Right kidney (tissue), 9 donors: ENCODE results near the gene RPL13.

ENCODE experiments used
- DNase-seq: peaks from one replicate; pipeline ENCODE4 v3.0.0-alpha.2; 2016
- long read RNA-seq, 8 donors: transcript quantifications; one replicate each; lab custom pipeline, GENCODE V29; 2026

Gene RPL13
- long read RNA-seq, donor 1, full-length matches to known transcripts = 2,711 of 3,143 reads
- long read RNA-seq, donor 1, partial matches to known transcripts = 375 of 3,143 reads
- long read RNA-seq, donor 1, other reads (novel, unspliced or antisense) = 57 of 3,143 reads
- long read RNA-seq, donor 2, full-length matches to known transcripts = 2,026 of 2,558 reads
- long read RNA-seq, donor 2, partial matches to known transcripts = 478 of 2,558 reads
- long read RNA-seq, donor 2, other reads (novel, unspliced or antisense) = 54 of 2,558 reads
- long read RNA-seq, donor 3, full-length matches to known transcripts = 1,007 of 1,190 reads
- long read RNA-seq, donor 3, partial matches to known transcripts = 162 of 1,190 reads
- long read RNA-seq, donor 3, other reads (novel, unspliced or antisense) = 21 of 1,190 reads
- long read RNA-seq, donor 4, full-length matches to known transcripts = 1,459 of 1,787 reads
- long read RNA-seq, donor 4, partial matches to known transcripts = 278 of 1,787 reads
- long read RNA-seq, donor 4, other reads (novel, unspliced or antisense) = 50 of 1,787 reads
- long read RNA-seq, donor 5, full-length matches to known transcripts = 2,333 of 2,565 reads
- long read RNA-seq, donor 5, partial matches to known transcripts = 160 of 2,565 reads
- long read RNA-seq, donor 5, other reads (novel, unspliced or antisense) = 72 of 2,565 reads
- long read RNA-seq, donor 6, full-length matches to known transcripts = 1,752 of 2,384 reads
- long read RNA-seq, donor 6, partial matches to known transcripts = 578 of 2,384 reads
- long read RNA-seq, donor 6, other reads (novel, unspliced or antisense) = 54 of 2,384 reads
- long read RNA-seq, donor 7 = 0 reads
- long read RNA-seq, donor 8, full-length matches to known transcripts = 1,927 of 2,176 reads
- long read RNA-seq, donor 8, partial matches to known transcripts = 209 of 2,176 reads
- long read RNA-seq, donor 8, other reads (novel, unspliced or antisense) = 40 of 2,176 reads

DNA sequence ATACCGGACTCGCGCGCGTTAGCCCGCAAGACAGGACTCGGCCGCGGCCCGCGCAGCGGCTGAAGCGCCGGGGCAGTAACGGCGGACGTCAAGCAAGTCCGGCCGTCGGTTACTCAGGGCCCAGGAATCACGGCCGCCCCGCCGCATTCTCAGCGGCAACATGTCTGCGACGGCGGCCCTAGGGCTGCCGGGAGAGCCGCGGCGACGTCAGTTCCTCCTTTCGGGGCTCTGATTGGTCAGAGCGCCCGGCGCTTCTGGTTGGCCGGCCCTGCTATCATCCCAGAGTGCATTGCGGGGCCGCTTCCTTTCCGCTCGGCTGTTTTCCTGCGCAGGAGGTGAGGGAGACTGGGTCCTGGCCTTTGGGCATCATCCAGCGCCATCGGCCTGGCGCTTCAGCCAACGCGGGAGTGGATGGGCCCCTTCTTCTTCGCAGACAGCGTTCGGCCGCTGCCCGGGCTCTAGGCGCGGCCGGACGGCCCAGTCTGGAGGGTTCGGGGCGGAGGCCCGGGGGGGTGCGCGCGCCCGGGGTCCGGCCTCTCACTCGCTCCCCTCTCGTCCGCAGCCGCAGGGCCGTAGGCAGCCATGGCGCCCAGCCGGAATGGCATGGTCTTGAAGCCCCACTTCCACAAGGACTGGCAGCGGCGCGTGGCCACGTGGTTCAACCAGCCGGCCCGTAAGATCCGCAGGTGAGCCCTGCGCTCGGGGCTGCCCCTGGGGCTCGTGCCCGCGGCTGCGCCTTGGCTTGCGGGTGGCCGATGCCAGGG, at the start of gene RPL13:
TSS of gene RPL13 (plus strand) at position 305 of the 764 bp plus-strand sequence. CDS start at position 583, 278 bp downstream.
- peak; percentile 96 for DNase-seq

GRCh38 chr16:89511374-89511773, 49.1 kb upstream of the RPL13 start:
- DNase-seq = no peak

GRCh38 chr16:89512453-89512852, 48.0 kb upstream of the RPL13 start:
- DNase-seq = no peak

DNA sequence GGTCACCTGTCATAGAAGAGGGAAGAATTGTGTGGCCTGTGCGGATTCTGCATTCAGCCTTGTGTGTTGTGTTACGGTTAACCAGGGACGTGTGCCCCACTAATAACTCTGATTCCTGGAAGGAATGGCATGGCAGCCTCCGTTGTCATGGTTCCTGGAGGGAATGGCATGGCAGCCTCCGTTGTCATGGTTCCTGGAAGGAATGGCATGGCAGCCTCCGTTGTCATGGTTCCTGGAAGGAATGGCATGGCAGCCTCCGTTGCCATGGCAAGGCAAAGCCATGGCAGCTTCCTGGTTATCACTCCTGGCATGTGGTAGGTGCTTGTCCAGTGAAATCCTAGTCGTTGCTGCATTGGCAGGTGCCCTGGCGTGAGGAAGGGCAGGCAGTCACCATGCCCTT, 43.4 kb upstream of the RPL13 start:
- no peak for DNase-seq

DNA sequence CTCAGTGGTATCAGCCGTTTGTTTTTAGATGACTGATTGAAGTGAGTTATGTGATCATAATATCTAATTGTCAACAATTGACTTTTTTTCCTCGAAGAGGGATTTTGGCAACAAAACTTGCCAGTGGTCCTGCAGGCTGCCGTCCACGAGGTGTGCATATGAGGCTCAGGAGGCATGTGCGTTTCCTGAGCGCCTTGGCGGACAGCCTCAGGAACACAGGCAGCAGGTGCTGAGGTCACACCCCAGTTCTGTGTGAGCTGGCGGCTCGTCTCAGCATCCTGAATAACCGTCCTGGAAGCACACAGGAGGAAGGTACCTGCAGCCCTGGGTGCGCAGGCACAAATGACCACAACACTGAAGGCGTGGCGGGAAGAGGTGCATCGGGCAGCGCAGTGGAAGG, 40.6 kb upstream of the RPL13 start:
- no peak for DNase-seq

DNA sequence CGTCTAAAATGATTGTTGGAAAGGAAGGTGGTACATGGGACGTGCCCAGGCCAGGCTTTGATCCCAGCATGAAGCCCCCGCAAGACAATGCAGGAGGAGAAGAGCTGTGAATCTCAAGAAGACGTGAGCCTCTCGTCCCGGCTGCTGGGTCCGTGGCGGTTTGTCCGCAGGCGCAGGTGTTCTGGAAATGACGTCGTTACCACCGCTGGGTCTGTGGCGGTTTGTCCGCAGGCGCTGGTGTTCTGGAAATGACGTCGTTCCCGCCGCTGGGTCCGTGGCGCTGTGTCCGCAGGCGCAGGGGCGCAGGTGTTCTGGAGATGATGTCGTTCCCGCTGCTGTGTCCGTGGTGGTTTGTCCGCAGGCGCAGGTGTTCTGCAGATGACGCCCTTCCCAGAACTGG, 38.2 kb upstream of the RPL13 start:
- no peak for DNase-seq

- DNase-seq = no peak
These were observed 36.7 kb upstream of the RPL13 start for GRCh38 chr16:89523680-89524344.

GRCh38 chr16:89525146-89525913, 35.2 kb upstream of the RPL13 start:
- DNase-seq = no peak

- DNase-seq = no peak
These were observed 31.4 kb upstream of the RPL13 start for GRCh38 chr16:89529097-89529496.

- DNase-seq = no peak
These were observed 29.8 kb upstream of the RPL13 start for GRCh38 chr16:89530401-89531381.

- DNase-seq = no peak
These were observed 28.5 kb upstream of the RPL13 start for GRCh38 chr16:89531821-89532526.

DNA sequence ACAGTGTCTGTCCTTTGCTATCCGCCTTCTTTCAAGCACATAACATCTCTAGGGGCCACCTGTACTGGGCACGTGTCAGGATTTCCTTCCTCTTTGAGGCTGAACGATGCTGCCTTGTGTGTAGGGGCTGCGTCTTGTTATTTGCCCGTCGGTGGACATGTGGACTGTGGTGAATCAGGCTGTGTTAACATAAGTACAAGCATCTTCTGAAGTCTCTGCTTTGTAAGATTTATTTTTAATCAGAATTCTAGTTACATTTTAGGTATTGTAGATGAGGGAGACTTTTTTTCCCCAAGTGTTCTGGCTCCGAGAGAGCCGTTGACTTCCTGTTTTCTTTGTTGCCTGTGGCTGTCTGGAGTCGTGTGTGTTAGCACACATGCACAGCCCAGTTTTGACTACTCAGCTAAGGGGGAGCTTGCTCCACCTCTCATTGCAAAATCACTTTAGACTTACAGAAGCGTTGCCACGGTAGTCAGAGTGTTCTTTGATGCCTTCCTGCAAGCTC, 26.2 kb upstream of the RPL13 start:
- no peak for DNase-seq

GRCh38 chr16:89536371-89536770, 24.1 kb upstream of the RPL13 start:
- no peak for DNase-seq

GRCh38 chr16:89536886-89537548, 23.5 kb upstream of the RPL13 start:
- DNase-seq = no peak

GRCh38 chr16:89537549-89537925, 22.9 kb upstream of the RPL13 start:
- DNase-seq = no peak

DNA sequence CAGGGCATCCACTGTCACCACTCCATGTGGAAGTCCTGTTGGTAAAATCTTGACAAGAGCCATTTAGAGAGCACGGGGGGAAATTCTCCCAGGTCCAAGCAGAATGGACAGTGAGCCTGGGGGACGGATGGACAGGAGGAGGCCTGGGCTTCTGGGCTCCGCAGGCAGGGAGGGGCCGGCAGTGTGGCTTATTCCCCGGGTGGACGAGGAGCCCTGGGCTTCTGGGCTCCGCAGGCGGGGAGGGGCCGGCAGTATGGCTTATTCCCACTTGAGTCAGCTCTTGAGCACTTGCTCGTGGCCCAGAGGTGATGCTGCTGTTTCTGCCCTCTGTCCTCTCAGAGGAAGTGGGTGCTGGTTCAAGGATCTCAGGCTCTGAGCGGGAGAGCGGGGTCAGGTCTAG, 22.2 kb upstream of the RPL13 start:
- DNase-seq = no peak

DNA sequence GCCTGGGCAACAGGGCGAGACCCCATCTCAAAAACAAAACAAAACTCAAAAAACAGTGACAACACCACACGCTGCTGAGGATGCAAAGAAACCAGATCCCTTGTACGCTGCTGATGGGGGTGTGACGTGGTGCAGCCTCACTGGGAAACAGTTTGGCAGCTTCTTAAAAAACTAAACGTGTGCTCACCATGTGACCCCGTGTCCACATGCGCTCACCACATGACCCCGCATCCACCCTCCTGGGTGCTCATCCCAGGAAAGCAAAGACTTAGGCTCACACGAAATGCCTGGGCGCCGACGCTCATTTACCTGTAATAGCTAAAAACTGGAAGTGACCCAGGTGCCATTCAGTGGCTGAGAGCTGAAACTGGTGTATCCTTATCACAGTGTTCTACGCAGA, 19.9 kb upstream of the RPL13 start:
- DNase-seq = no peak

DNA sequence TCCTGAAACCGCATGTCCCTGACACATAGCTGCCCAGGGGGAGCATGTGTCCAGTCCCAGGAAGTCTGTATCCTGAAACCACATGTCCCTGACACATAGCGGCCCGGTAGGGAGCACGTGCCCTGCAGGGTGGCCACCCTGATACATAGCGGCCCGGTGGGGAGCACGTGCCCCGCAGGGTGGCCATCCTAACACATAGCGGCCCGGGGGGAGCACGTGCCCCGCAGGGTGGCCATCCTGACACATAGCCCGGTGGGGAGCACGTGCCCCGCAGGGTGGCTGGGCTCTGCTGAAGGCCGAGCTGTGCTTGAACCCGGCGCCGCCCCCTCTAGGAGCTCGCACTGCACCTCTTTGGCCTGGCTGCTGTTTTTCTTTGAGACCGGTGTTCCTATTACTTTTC, 18.7 kb upstream of the RPL13 start:
- no peak for DNase-seq
